ENCODE measurements around the gene WDR19. TPM values are rescaled to one million over a fixed set of nuclear protein-coding genes. Genes with fewer than 3 reads are reported as not detected.
"Not testable (repeated sequence)": the region's sequence is repeated elsewhere in the genome, so short reads cannot be mapped to it uniquely, and the experiment has no call there.

WDR19 gene
- polyA plus RNA-seq, 1 of the 3 experiments (the other 2 are of a cell fraction) = 23.3 TPM

GRCh38 chr4:39133623-39134022 lies 48.7 kb upstream of the WDR19 start (continued):
- no peak for TF ChIP-seq ZBTB33 (IDR thresholded peaks at IDR 0.05; ENCODE audit: borderline replicate concordance, low read depth)
- TF ChIP-seq RXRA (IDR thresholded peaks at IDR 0.05; ENCODE audit: borderline replicate concordance, low read depth) = no peak

- Histone ChIP-seq H3K9me3 (no peaks in the 10 kb centered on the region), H3K27ac (ENCODE audit: low read depth in 2 of 2, low read length in 1 of 2) (peak overlapping the region; percentile 21 to 29; a peak in 3 of 4 replicates), H3K9me2 (no peaks in the 10 kb centered on the region), H3K9ac (peak overlapping the region; percentile 13; the same call in 1 of the 2 replicates), H3K4me1 (ENCODE audit: control insufficient read depth in 1 of 2, insufficient read depth in 2 of 2, low read depth in 1 of 2, low read length in 1 of 2) (peaks cover 0 to 7% of the 10 kb centered on the region in 2 experiments; a peak in 1 of 4 replicates), H3F3A (replicated peaks; ENCODE audit: insufficient read depth) (peaks cover 3% of the 10 kb centered on the region), H3K4me3 (ENCODE audit: low read depth in 2 of 2, low read length in 1 of 2) (0 out of 4 replicates have a peak overlapping the region, but pooled peaks of 1 of the 2 experiments have one; percentile 3), H3K4me2 (peak overlapping the region; percentile 57; the same call in 1 of the 2 replicates), H2AFZ (ENCODE audit: low read depth) (peak overlapping the region; percentile 56; the same call in 1 of the 2 replicates), H3K27me3 (ENCODE audit: insufficient read depth) (no peaks in the 10 kb centered on the region), H3K36me3 (replicated peaks in 1 of 2; ENCODE audit: control insufficient read depth in 1 of 2, insufficient read depth in 2 of 2, low read length in 1 of 2) (peaks cover 0 to 2% of the 10 kb centered on the region in 2 experiments), H3K79me2 (ENCODE audit: insufficient read depth) (no peaks in the 10 kb centered on the region), H4K20me1 (ENCODE audit: insufficient read depth) (no peaks in the 10 kb centered on the region)
- WGBS (ENCODE audit: low lambda C conversion rate) = 67% methylated on average over 2 of the region's 2 CpGs
- DNase-seq = peak; percentile 10
- ChIA-PET POLR2A (no interaction called here), CTCF (interaction anchor here (0.6 to 7.1 kb wide), 52 partner anchors 10 to 375 kb away, joined by 3 to 178 read pairs (median 4); partner anchors contain the start of gene TLR10)
- no peak for TF ChIP-seq FOXJ3 (CRISPR knock-in tag; IDR thresholded peaks at IDR 0.05)
- TF ChIP-seq SMC3 (IDR thresholded peaks at IDR 0.05; ENCODE audit: low read depth, low read length) = no peak
- TF ChIP-seq FOSL2 (IDR thresholded peaks at IDR 0.05; ENCODE audit: borderline replicate concordance, low read depth) = no peak
- no peak for TF ChIP-seq CTCF (IDR thresholded peaks at IDR 0.05)
Measured at GRCh38 chr4:39134683-39135306, 47.5 kb upstream of the WDR19 start.

- H3F3A ChIP-seq (replicated peaks; ENCODE audit: insufficient read depth); H3K9me3 ChIP-seq; H3K79me2 ChIP-seq (ENCODE audit: insufficient read depth); H4K20me1 ChIP-seq (ENCODE audit: insufficient read depth); H2AFZ ChIP-seq (ENCODE audit: low read depth); H3K4me2 ChIP-seq; H3K4me1 ChIP-seq (ENCODE audit: control insufficient read depth in 1 of 2, insufficient read depth in 2 of 2, low read depth in 1 of 2, low read length in 1 of 2); H3K27me3 ChIP-seq (ENCODE audit: insufficient read depth); H3K9me2 ChIP-seq; H3K27ac ChIP-seq (ENCODE audit: low read depth in 2 of 2, low read length in 1 of 2); H3K4me3 ChIP-seq (ENCODE audit: low read depth in 2 of 2, low read length in 1 of 2); H3K9ac ChIP-seq; DNase-seq; POLR2A ChIA-PET; H3K36me3 ChIP-seq (replicated peaks in 1 of 2; ENCODE audit: control insufficient read depth in 1 of 2, insufficient read depth in 2 of 2, low read length in 1 of 2): not testable (repeated sequence)
- CTCF ChIA-PET = interaction anchor here (2.0 kb wide), 1 partner anchor 235 kb away, joined by 6 read pairs; no protein-coding TSS in a partner anchor
- 83% methylated on average over 3 of the region's 3 CpGs for WGBS (ENCODE audit: low lambda C conversion rate)
Measured at GRCh38 chr4:39138227-39138626, 44.1 kb upstream of the WDR19 start.
